ENCODE measurements around the gene FANCE. TPM values are rescaled to one million over a fixed set of nuclear protein-coding genes. Genes with fewer than 3 reads are reported as not detected.

FANCE gene
- total RNA-seq, 4 donors from 2014 or later = 2.6 to 5.0 (median 3.8) TPM

- 83 to 90% methylated on average over 2 to 4 of the region's 4 CpGs for WGBS, 2 donors (ENCODE audit: low coverage in 1 of 2)
- no peak for ATAC-seq
- no peak for TF ChIP-seq POLR2AphosphoS5 (IDR thresholded peaks at IDR 0.05)
- TF ChIP-seq POLR2A (IDR thresholded peaks at IDR 0.05) = no peak
- TF ChIP-seq EP300 (IDR thresholded peaks at IDR 0.05) = no peak
- no peak for TF ChIP-seq CTCF (IDR thresholded peaks at IDR 0.05)
- H3K4me1 ChIP-seq = no peaks in the 10 kb centered on the region
- H3K27ac ChIP-seq = no peak overlapping the region
- H3K27me3 ChIP-seq = no peaks in the 10 kb centered on the region
- H3K9me3 ChIP-seq = no peaks in the 10 kb centered on the region
- no peaks in the 10 kb centered on the region for H3K36me3 ChIP-seq
- H3K4me3 ChIP-seq = no peak overlapping the region
These were observed 10.5 kb upstream of the FANCE start for GRCh38 chr6:35441642-35442041.

DNA sequence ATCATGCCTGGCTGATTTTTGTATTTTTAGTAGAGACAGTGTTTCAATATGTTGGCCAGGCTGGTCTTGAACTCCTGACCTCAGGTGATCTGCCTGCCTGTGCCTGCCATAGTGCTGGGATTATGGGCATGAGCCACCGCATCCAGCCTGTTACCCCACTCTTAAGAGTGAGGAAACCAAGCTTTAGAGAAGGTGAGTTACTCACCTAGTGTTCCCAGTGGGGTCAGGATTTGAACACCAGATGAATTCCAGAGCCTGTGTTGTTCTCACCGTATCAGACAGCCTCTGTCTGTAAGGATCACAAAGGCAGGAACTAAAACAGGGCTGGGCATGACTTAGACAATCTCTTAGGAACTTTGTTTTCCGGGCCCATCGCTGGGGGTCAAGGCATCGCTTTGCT, 9.4 kb upstream of the FANCE start:
- no peak for ATAC-seq
- Histone ChIP-seq H3K4me1 (no peaks in the 10 kb centered on the region), H3K9me3 (no peaks in the 10 kb centered on the region), H3K4me3 (no peak overlapping the region), H3K27me3 (no peaks in the 10 kb centered on the region), H3K27ac (no peak overlapping the region), H3K36me3 (no peaks in the 10 kb centered on the region)
- TF ChIP-seq CTCF (IDR thresholded peaks at IDR 0.05) (no peak), POLR2A (IDR thresholded peaks at IDR 0.05) (no peak), EP300 (IDR thresholded peaks at IDR 0.05) (no peak), POLR2AphosphoS5 (IDR thresholded peaks at IDR 0.05) (no peak)
- WGBS, 2 donors (ENCODE audit: low coverage in 1 of 2) = 46 to 82% methylated on average over 2 to 4 of the region's 5 CpGs

DNA sequence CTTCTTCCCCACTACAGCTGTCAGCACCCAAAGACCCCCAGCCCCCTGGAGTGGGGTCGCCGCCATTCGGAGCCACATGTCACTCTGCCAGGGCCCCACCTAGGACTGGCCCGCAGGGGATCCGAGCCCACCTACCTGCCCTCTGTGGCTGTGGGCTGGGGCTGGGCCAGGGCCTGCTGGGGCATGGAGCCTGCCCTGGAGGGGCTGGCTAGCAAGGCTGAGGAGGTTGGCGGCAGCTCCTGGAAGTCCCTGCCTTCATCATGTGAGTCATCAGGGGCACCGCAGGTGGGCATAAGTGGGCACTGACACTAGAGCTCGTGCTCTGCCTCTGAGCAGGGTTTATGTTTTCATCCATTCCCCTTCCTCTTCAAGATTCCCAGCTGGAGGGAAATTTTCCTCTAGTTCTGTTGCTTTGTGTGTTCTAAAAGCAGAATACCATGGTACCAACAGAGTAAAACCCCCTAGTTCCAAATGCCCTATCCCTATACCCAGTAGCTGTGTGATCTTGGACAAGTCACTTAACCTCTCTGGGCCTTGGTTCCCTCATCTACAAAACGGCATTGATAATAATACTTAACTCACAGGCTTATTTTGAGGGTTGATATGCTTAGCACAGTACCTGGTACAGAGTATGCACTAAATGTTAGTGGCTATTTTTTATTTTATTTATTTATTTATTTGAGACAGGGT, 8.7 kb upstream of the FANCE start:
- Histone ChIP-seq H3K4me3 (no peak overlapping the region), H3K27me3 (no peaks in the 10 kb centered on the region), H3K27ac (no peak overlapping the region), H3K9me3 (no peaks in the 10 kb centered on the region), H3K4me1 (no peaks in the 10 kb centered on the region), H3K36me3 (no peaks in the 10 kb centered on the region)
- WGBS, 2 donors (ENCODE audit: low coverage in 1 of 2) = 73 to 81% methylated on average over 3 of the region's 9 CpGs
- no peak for ATAC-seq
- TF ChIP-seq POLR2A (IDR thresholded peaks at IDR 0.05) (no peak), POLR2AphosphoS5 (IDR thresholded peaks at IDR 0.05) (no peak), CTCF (IDR thresholded peaks at IDR 0.05) (no peak), EP300 (IDR thresholded peaks at IDR 0.05) (no peak)

DNA sequence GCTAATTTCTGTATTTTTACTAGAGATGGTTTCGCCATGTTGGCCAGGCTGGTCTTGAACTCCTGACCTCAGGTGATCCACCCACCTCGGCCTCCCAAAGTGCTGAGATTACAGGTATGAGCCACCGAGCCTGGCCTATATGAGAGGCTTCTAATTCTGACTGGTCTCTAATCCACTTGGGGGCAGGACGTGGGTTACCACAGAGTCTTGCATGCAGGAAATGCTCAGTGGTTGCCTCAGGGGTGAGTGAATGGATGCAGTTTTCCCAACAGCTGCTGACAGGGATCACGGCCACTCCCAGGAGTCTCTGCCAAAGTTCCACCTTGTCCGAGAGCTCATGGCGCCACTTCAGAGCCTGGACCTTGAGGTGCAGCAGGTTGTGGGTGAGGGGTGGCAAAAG, 6.4 kb upstream of the FANCE start:
- TF ChIP-seq POLR2AphosphoS5 (IDR thresholded peaks at IDR 0.05) = no peak
- TF ChIP-seq POLR2A (IDR thresholded peaks at IDR 0.05) = no peak
- no peak for TF ChIP-seq EP300 (IDR thresholded peaks at IDR 0.05)
- no peak for TF ChIP-seq CTCF (IDR thresholded peaks at IDR 0.05)
- no peaks in the 10 kb centered on the region for H3K27me3 ChIP-seq
- H3K4me3 ChIP-seq = no peak overlapping the region
- no peak overlapping the region for H3K27ac ChIP-seq
- no peaks in the 10 kb centered on the region for H3K9me3 ChIP-seq
- H3K4me1 ChIP-seq = peaks cover 0 to 7% (median 0%) of the 10 kb centered on the region in 3 donors
- no peaks in the 10 kb centered on the region for H3K36me3 ChIP-seq
- WGBS, 2 donors (ENCODE audit: low coverage in 1 of 2) = 88 to 92% methylated on average over 2 of the region's 7 CpGs
- ATAC-seq = no peak

GRCh38 chr6:35448191-35448590, 3.9 kb upstream of the FANCE start:
- no peak for ATAC-seq
- H3K27ac ChIP-seq = no peak overlapping the region

More at GRCh38 chr6:35448191-35448590, 3.9 kb upstream of the FANCE start:
- H3K4me1 ChIP-seq = peaks cover 0 to 27% (median 0%) of the 10 kb centered on the region in 3 donors
- no peaks in the 10 kb centered on the region for H3K27me3 ChIP-seq
- H3K36me3 ChIP-seq = no peaks in the 10 kb centered on the region
- 69% methylated on average over 7 of the region's 7 CpGs; no CpG with 5 or more reads in 1 of the 2 donors for WGBS, 2 donors (ENCODE audit: low coverage in 1 of 2)
- TF ChIP-seq POLR2AphosphoS5 (IDR thresholded peaks at IDR 0.05) = no peak
- no peak for TF ChIP-seq POLR2A (IDR thresholded peaks at IDR 0.05)
- no peak for TF ChIP-seq CTCF (IDR thresholded peaks at IDR 0.05)
- no peak for TF ChIP-seq EP300 (IDR thresholded peaks at IDR 0.05)
- H3K4me3 ChIP-seq = no peak overlapping the region
- H3K9me3 ChIP-seq = no peaks in the 10 kb centered on the region

Data from gastroesophageal sphincter (tissue), 4 donors.